Spleen (tissue), 11 donors: ENCODE measurements around the gene USP6NL. TPM values are rescaled to one million over a fixed set of nuclear protein-coding genes. Genes with fewer than 3 reads are reported as not detected.
A peak's percentile ranks its signal among the peaks of the same experiment; 100 is the strongest.

Experiments
- DNase-seq: peaks from one replicate; pipeline ENCODE4 v3.0.0-alpha.2; 2020
- H3K27ac ChIP-seq, 8 donors: fragments of 200-600 bp; sonication (generic) in 7 of 8; 1 replicate in 4 of 8; 2 replicates in 4 of 8; pipeline versions ENCODE4 v1.5.0 to v1.8.0; 2016 to 2021; ENCODE audit warnings: inconsistent platforms in 4 of 8, mild to moderate bottlenecking in 4 of 8, moderate library complexity in 1 of 8
- H3K27me3 ChIP-seq, 7 donors: fragments of 200-600 bp; sonication (generic) in 6 of 7; replicated peaks in 1 of 7; 1 replicate in 4 of 7; 2 replicates in 3 of 7; pipeline versions ENCODE4 v1.5.0 to v1.8.0; 2016 to 2021; ENCODE audit warnings: inconsistent platforms in 3 of 7, mild to moderate bottlenecking in 1 of 7
- H3K36me3 ChIP-seq, 6 donors: fragments of 200-600 bp; sonication (generic) in 5 of 6; 1 replicate in 4 of 6; 2 replicates in 2 of 6; pipeline versions ENCODE4 v1.5.0 to v1.8.0; 2016 to 2021; ENCODE audit warnings: inconsistent platforms in 2 of 6
- H3K4me1 ChIP-seq, 6 donors: fragments of 200-600 bp; sonication (generic) in 5 of 6; 1 replicate in 3 of 6; 2 replicates in 3 of 6; pipeline versions ENCODE4 v1.5.0 to v1.8.0; 2016 to 2021; ENCODE audit warnings: inconsistent platforms in 3 of 6
- H3K4me3 ChIP-seq, 8 donors: fragments of 200-600 bp; sonication (generic) in 7 of 8; 1 replicate in 4 of 8; 2 replicates in 4 of 8; pipeline versions ENCODE4 v1.5.0 to v1.8.0; 2016 to 2021; ENCODE audit warnings: inconsistent platforms in 4 of 8, mild to moderate bottlenecking in 4 of 8, moderate library complexity in 2 of 8
- H3K9me3 ChIP-seq, 8 donors: fragments of 200-600 bp; sonication (generic) in 7 of 8; 1 replicate in 4 of 8; 2 replicates in 4 of 8; pipeline versions ENCODE4 v1.5.0 to v1.8.0; 2016 to 2021; ENCODE audit warnings: inconsistent platforms in 4 of 8
- CTCF ChIP-seq, 11 experiments: fragments of 200-600 bp in 7 of 11; fragments of 450-650 bp in 4 of 11; sonication (generic) in 4 of 11; IDR thresholded peaks in 8 of 11; conservative IDR thresholded peaks in 3 of 11; 1 replicate in 7 of 11; 2 replicates in 4 of 11; pipeline versions ENCODE4 v1.4.0 to v1.8.0; 2016 to 2021; ENCODE audit warnings: antibody characterized with exemption in 11 of 11, inconsistent platforms in 4 of 11, mild to moderate bottlenecking in 1 of 11
- POLR2A ChIP-seq, 3 donors: fragments of 450-650 bp; IDR thresholded peaks; one replicate each; pipeline ENCODE4 v1.5.1; 2017; ENCODE audit warnings: antibody characterized with exemption in 3 of 3, mild to moderate bottlenecking in 1 of 3
- POLR2AphosphoS5 ChIP-seq, 3 donors: sonication (generic); formaldehyde crosslinking; IDR thresholded peaks; one replicate each; pipeline ENCODE4 v1.5.1; 2017; ENCODE audit warnings: antibody characterized with exemption in 3 of 3
- WGBS, 5 donors: extraction: QIAGEN DNeasy Blood & Tissue Kit in 3 of 5; methylation state at CpG; one replicate each; pipeline versions ENCODE4 v1.1.5 to v1.1.7; 2013 to 2018; 5-methylcytosine and 5-hydroxymethylcytosine counted together
- intact Hi-C: fragments of 100-400 bp; cut with DNase I; formaldehyde crosslinking; loops from one replicate; pipeline ENCODE4 v1.15.0; 2023; ENCODE audit warnings: low total_unique reads
- polyA plus RNA-seq, 3 donors: library from polyadenylated mRNA; stranded (reverse); fragments of 200-250 nt; gene quantifications; one replicate each; pipeline ENCODE4 v1.2.1, GENCODE V29; 2013
- total RNA-seq, 7 donors: library from RNA; depleted of rRNA in 3 of 7; stranded (reverse); fragments of >200 nt in 3 of 7; fragmentation: NEBNext Ultra II Directional in 4 of 7; extraction: Animal tissue kit (Norgen Biotek cat#: 25700) in 4 of 7; gene quantifications; one replicate each; pipeline versions ENCODE4 v1.1.0 to v1.2.1, GENCODE V29; 2016 to 2021
- donor health status: healthy with polysubstance abuse.
- donor health status: DM: no; HTN: no; CAD: no; lungs with moderate emphysema.
- donor health status: DM: no; HTN: no; CAD: no.
- donor health status: Bipolar disorder and iron deficiency.
- donor health status: healthy.
- donor health status: DM: no; HTN: no; CAD: no.
- donor health status: DM: yes; HTN: yes; CAD: no.

USP6NL gene
- total and polyA plus RNA-seq, 10 donors: 11.0 to 51.7 (median 37.7) TPM

GRCh38 chr10:11535346-11535959 is 76.0 kb downstream of the USP6NL start:
- DNase-seq: no peak
- no peaks in the 10 kb centered on the region for H3K36me3 ChIP-seq
- peak overlapping the region in 5 of 8 donors; percentile 21 to 65 (median 35) for H3K27ac ChIP-seq
- no peaks in the 10 kb centered on the region for H3K9me3 ChIP-seq
- 64 to 67% (median 66%) methylated on average over 5 of the region's 5 CpGs for WGBS, 5 donors
- intact Hi-C loops: no loop called here
- TF ChIP-seq POLR2AphosphoS5 (IDR thresholded peaks at IDR 0.05) (no peak), POLR2A (IDR thresholded peaks at IDR 0.05) (no peak), CTCF (IDR thresholded peaks at IDR 0.05 in 8 of 11, conservative IDR thresholded peaks at IDR 0.05 in 3 of 11) (no peak)
- H3K4me1 ChIP-seq: peaks cover 17 to 97% (median 67%) of the 10 kb centered on the region in 6 donors
- no peaks in the 10 kb centered on the region for H3K27me3 ChIP-seq
- H3K4me3 ChIP-seq: no peak overlapping the region

DNA sequence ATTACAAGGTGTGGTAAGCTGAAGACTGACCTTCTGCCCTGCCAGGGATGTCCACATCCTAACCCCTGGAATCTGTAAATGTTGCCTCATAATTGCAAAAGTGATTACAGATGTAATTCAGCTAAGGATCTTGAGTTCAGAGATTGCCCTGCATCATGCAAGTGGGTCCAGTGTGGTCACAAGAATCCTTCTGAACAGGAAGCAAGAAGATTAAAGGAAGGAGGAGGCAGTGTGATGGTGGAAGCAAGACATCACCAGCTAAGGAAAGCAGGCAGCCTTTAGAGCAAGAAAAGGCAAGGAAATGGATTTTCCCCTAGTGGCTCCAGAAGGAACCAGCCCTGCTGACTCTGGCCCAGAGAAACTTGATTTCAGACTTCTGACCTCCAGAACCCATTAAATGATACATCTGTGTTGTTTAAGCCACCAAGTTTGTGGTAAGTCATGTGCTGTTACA is 78.1 kb downstream of the USP6NL start:
- H3K9me3 ChIP-seq: no peaks in the 10 kb centered on the region
- H3K4me1 ChIP-seq: peaks cover 23 to 97% (median 73%) of the 10 kb centered on the region in 6 donors
- H3K36me3 ChIP-seq: no peaks in the 10 kb centered on the region
- peak overlapping the region in 5 of 8 donors; percentile 17 to 65 (median 40) for H3K27ac ChIP-seq
- TF ChIP-seq POLR2A (IDR thresholded peaks at IDR 0.05) (no peak), CTCF (IDR thresholded peaks at IDR 0.05 in 8 of 11, conservative IDR thresholded peaks at IDR 0.05 in 3 of 11) (peak in 2 of 11 experiments; percentile 5 to 14), POLR2AphosphoS5 (IDR thresholded peaks at IDR 0.05) (no peak)
- intact Hi-C loops: loop anchor here (5.0 kb wide), 1 partner anchor 39 kb away; no protein-coding TSS in a partner anchor
- no peak for DNase-seq
- H3K4me3 ChIP-seq: no peak overlapping the region
- no peaks in the 10 kb centered on the region for H3K27me3 ChIP-seq

- no peak for TF ChIP-seq POLR2A (IDR thresholded peaks at IDR 0.05)
- TF ChIP-seq CTCF (IDR thresholded peaks at IDR 0.05 in 8 of 11, conservative IDR thresholded peaks at IDR 0.05 in 3 of 11): no peak
- no peak for TF ChIP-seq POLR2AphosphoS5 (IDR thresholded peaks at IDR 0.05)
- Histone ChIP-seq H3K36me3 (peaks cover 0 to under 1% (median 0%) of the 10 kb centered on the region in 6 donors), H3K27me3 (no peaks in the 10 kb centered on the region), H3K27ac (peak overlapping the region in 6 of 8 donors; percentile 24 to 65 (median 39)), H3K9me3 (no peaks in the 10 kb centered on the region), H3K4me3 (no peak overlapping the region), H3K4me1 (peaks cover 23 to 100% (median 81%) of the 10 kb centered on the region in 6 donors)
- WGBS, 5 donors: 55 to 66% (median 63%) methylated on average over 4 of the region's 4 CpGs
- DNase-seq: no peak
- intact Hi-C loops: loop anchor here (5.0 kb wide), 1 partner anchor 40 kb away; no protein-coding TSS in a partner anchor
Measured at GRCh38 chr10:11532306-11532705, 79.1 kb downstream of the USP6NL start.

DNA sequence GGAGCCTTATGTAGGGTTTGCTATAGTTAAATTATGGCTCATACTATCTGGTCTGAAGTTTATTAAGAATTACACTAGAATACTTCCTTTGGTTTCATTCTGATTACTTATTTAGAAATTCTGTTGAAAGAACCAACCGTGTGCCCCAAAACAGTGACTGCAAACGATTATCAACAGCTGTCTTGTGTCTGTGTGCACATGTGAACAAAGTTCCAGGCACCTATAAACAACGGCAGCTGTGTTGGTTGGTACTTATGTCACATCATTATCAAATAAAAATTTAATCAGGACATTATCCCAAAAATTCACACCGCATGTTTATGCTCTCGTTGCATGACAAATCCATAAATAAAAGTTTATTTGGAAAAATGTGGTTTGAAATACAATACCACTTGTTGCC is 80.6 kb downstream of the USP6NL start:
- DNase-seq: no peak
- TF ChIP-seq POLR2A (IDR thresholded peaks at IDR 0.05): no peak
- no peak for TF ChIP-seq POLR2AphosphoS5 (IDR thresholded peaks at IDR 0.05)
- TF ChIP-seq CTCF (IDR thresholded peaks at IDR 0.05 in 8 of 11, conservative IDR thresholded peaks at IDR 0.05 in 3 of 11): no peak
- peaks cover 0 to 15% (median 8%) of the 10 kb centered on the region in 6 donors for H3K36me3 ChIP-seq
- no peaks in the 10 kb centered on the region for H3K9me3 ChIP-seq
- intact Hi-C loops: loop anchor here (5.0 kb wide), 1 partner anchor 41 kb away; no protein-coding TSS in a partner anchor
- H3K27ac ChIP-seq: peak overlapping the region in 3 of 8 donors; percentile 9 to 44 (median 22)
- H3K4me3 ChIP-seq: no peak overlapping the region
- WGBS, 5 donors: 56 to 59% (median 57%) methylated on average over 5 of the region's 5 CpGs
- no peaks in the 10 kb centered on the region for H3K27me3 ChIP-seq
- peaks cover 23 to 93% (median 78%) of the 10 kb centered on the region in 6 donors for H3K4me1 ChIP-seq
